GM08714 (cell line): Measurements from ENCODE around the gene FGF2.
"Not testable (repeated sequence)": the region's sequence is repeated elsewhere in the genome, so short reads cannot be mapped to it uniquely, and the experiment has no call there.

Experiments
- H3K4me3 ChIP-seq: fragments of 200-500 bp; sonication (Bioruptor generic); 2 replicates; pipeline ENCODE4 v1.5.1; 2014; ENCODE audit warnings: mild to moderate bottlenecking, low read length, inconsistent platforms
- ZNF274 ChIP-seq: IDR thresholded peaks from 2 replicates; pipeline ENCODE4 v1.6.1; 2012; ENCODE audit warnings: mild to moderate bottlenecking, low read depth, low read length

FGF2 gene

DNA sequence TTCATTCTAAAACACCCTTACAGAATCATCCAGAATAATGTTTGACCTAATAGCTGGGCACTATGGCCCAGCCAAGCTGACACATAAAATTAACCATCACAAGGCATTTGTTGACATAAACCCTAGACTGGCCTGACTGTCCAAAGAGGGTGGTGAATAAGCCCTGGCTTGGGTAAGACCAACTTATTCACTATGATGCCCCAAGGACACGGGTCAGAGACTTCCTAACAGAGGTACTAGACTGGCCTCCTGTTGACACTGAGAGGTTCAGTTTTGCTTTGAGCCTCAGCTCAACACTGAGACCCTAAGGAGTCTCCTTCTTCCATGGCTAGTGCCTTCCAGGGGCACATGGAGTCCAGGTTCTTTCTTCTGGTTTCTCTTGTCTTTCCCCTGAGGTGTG lies 21.3 kb downstream of the FGF2 start:
- TF ChIP-seq ZNF274: no peak
- H3K4me3 ChIP-seq: no peak overlapping the region

- not testable (repeated sequence) for H3K4me3 ChIP-seq
Measured at GRCh38 chr4:122849789-122850188, 23.2 kb downstream of the FGF2 start.

GRCh38 chr4:122851568-122851967 lies 24.9 kb downstream of the FGF2 start:
- H3K4me3 ChIP-seq: no peak overlapping the region
- TF ChIP-seq ZNF274: no peak

GRCh38 chr4:122854447-122855352 lies 28.1 kb downstream of the FGF2 start:
- no peak overlapping the region for H3K4me3 ChIP-seq
- TF ChIP-seq ZNF274: no peak

GRCh38 chr4:122855353-122855890 lies 28.8 kb downstream of the FGF2 start:
- H3K4me3 ChIP-seq: no peak overlapping the region
- TF ChIP-seq ZNF274: no peak

DNA sequence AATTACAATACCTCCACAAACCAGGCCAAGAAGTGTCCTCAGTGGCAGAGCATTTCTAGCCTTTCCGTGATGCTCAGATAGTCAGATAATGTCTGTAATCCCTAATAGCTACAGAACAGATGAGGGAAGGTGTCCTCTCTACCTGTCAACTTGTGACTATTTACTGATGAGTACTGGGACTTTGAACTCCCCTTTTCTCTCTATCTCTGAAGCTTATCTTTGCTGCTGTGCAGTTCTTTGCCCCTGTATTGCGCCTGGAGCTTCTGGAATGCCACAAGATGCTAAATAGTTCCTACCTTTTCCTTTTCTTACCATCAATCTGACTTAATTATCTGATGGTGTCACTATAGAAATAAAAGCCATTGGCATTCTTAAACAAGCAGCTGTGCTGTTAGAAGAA lies 30.5 kb downstream of the FGF2 start:
- no peak overlapping the region for H3K4me3 ChIP-seq
- TF ChIP-seq ZNF274: no peak

DNA sequence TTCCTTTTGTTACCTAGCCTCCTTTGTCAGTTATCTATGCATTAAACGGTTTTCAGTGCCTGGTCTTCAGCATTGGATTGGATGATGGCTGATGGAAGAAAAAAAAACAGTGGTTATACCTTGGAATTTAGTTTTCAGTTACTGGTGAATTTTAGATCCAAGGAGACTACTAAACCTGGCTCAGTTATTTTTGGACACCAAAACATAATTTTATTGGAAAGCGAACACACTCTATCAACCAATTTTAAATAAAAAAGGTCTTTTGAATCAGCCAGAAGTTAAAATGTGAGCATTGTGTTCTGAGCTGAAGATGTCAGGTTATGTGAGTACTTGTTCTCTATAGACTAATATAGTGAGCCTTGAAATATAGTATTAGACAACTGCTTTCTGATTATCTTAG lies 32.1 kb downstream of the FGF2 start:
- no peak overlapping the region for H3K4me3 ChIP-seq
- no peak for TF ChIP-seq ZNF274

GRCh38 chr4:122861172-122861943 lies 34.7 kb downstream of the FGF2 start:
- no peak overlapping the region for H3K4me3 ChIP-seq
- no peak for TF ChIP-seq ZNF274

DNA sequence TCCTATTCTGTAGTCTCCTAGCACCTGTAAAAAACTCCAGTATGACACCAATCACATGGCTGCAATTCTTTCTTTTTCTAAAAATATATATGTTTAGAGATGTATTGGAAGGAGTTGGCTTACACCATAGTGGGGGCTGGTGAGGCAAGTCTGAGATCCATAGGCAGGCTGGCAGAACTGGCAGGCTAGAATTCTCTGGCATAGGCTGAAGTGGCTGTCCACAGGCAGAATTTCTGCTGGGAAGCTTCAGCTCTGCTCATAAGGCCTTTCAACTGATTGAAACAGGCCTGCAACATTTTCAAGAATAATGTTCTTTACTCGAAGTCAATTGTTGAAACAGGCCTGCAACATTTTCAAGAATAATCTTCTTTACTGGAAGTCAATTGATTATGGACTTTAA lies 37.0 kb downstream of the FGF2 start:
- no peak for TF ChIP-seq ZNF274
- no peak overlapping the region for H3K4me3 ChIP-seq

DNA sequence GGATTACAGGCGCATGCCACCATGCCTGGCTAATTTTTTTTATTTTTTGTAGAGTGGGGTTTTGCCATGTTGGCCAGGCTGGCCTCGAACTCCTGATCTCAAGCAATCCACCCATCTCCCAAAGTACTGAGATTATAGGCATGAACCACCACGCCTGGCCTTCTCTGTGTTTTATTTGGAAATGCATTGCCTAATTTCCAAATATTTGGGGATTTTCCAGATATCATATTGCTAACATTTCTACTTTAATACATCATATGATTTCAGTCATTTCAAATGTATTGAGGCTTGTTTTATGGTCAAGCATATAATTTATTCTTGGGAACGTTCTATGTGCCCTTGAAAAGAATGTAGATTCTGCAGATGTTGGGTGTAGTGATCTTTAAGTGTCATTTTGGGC lies 38.8 kb downstream of the FGF2 start:
- no peak overlapping the region for H3K4me3 ChIP-seq
- no peak for TF ChIP-seq ZNF274

DNA sequence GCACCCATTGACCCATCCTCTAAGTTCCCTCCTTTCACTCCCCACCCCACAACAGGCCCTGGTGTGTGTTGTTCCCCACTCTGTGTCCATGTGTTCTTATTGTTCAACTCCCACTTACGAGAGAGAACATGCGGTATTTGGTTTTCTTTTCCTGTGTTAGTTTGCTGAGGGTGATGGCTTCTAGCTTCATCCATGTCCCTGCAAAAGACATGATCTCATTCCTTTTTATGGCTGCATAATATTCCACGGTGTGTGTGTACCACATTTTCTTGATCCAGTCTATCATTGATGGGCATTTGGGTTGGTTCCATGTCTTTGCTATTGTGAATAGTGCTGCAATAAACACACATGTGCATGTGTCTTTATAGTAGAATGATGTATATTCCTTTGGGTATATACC lies 41.6 kb downstream of the FGF2 start:
- H3K4me3 ChIP-seq: not testable (repeated sequence)

- TF ChIP-seq ZNF274: no peak
Measured at GRCh38 chr4:122873146-122873545, 46.5 kb downstream of the FGF2 start.

GRCh38 chr4:122873821-122874593 lies 47.4 kb downstream of the FGF2 start:
- no peak for TF ChIP-seq ZNF274
- no peak overlapping the region for H3K4me3 ChIP-seq

More at GRCh38 chr4:122873146-122873545, 46.5 kb downstream of the FGF2 start:
- H3K4me3 ChIP-seq: no peak overlapping the region

- TF ChIP-seq ZNF274: no peak
- H3K4me3 ChIP-seq: no peak overlapping the region
Measured at GRCh38 chr4:122875949-122876348, 49.3 kb downstream of the FGF2 start.

DNA sequence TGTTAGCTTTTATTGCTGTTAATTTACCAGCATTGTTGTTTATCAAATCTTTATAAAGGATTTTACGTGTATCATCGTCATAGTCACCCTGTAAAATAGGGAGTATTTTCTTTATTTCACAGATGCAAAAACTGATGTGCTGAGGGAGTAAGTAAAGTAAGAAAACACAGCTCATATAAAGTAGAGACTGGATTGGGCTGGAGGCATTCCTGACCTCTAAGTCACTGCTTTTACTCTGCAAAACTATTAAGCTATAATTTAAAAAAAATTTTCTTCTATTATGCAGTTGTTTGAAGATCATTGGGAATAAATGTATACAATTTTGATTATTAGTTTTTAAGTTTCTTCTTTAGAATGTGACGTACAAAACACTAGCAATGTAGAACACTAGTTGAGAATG lies 49.8 kb downstream of the FGF2 start:
- no peak for TF ChIP-seq ZNF274
- H3K4me3 ChIP-seq: no peak overlapping the region
